Uterus (tissue), 4 donors: ENCODE measurements around the gene TMEM176B. TPM values are rescaled to one million over a fixed set of nuclear protein-coding genes. Genes with fewer than 3 reads are reported as not detected.

Experiments
- DNase-seq, 2 donors: peaks; one replicate each; pipeline ENCODE4 v3.0.0-alpha.2; 2019 to 2020
- H3K27ac ChIP-seq, 2 donors: fragments of 200-600 bp; sonication (generic); 1 replicate in 1 of 2; 2 replicates in 1 of 2; pipeline ENCODE4 v1.5.1; 2016 to 2018
- H3K27me3 ChIP-seq, 2 donors: fragments of 200-600 bp; sonication (generic); one replicate each; pipeline ENCODE4 v1.5.1; 2018 to 2019; ENCODE audit warnings: control low read depth in 1 of 2
- H3K36me3 ChIP-seq, 2 donors: fragments of 200-600 bp; sonication (generic); one replicate each; pipeline ENCODE4 v1.5.1; 2019; ENCODE audit warnings: control low read depth in 1 of 2
- H3K4me1 ChIP-seq, 2 donors: fragments of 200-600 bp; sonication (generic); one replicate each; pipeline ENCODE4 v1.5.1; 2018 to 2019; ENCODE audit warnings: control low read depth in 1 of 2
- H3K4me3 ChIP-seq, 2 donors: fragments of 200-600 bp; sonication (generic); 1 replicate in 1 of 2; 2 replicates in 1 of 2; pipeline ENCODE4 v1.5.1; 2018 to 2019; ENCODE audit warnings: mild to moderate bottlenecking in 1 of 2
- H3K9me3 ChIP-seq, 2 donors: fragments of 200-600 bp; sonication (generic); one replicate each; pipeline ENCODE4 v1.5.1; 2019; ENCODE audit warnings: control low read depth in 1 of 2
- CTCF ChIP-seq, 4 experiments: fragments of 200-600 bp in 2 of 4; fragments of 450-650 bp in 2 of 4; sonication (generic) in 2 of 4; IDR thresholded peaks; one replicate each; pipeline ENCODE4 v1.5.1; 2016 to 2019; ENCODE audit warnings: antibody characterized with exemption in 4 of 4, mild to moderate bottlenecking in 2 of 4, moderate library complexity in 1 of 4
- POLR2A ChIP-seq, 2 donors: fragments of 450-650 bp; IDR thresholded peaks; one replicate each; pipeline ENCODE4 v1.6.1; 2016; ENCODE audit warnings: antibody characterized with exemption in 2 of 2, mild to moderate bottlenecking in 1 of 2, moderate library complexity in 1 of 2
- intact Hi-C: fragments of 100-400 bp; cut with DNase I; formaldehyde crosslinking; loops from one replicate; pipeline ENCODE4 v1.15.1; 2023; ENCODE audit warnings: low total_unique reads
- total RNA-seq, 4 donors: library from RNA; depleted of rRNA in 3 of 4; stranded (reverse); fragments of >200 nt in 3 of 4; gene quantifications; one replicate each; pipeline versions ENCODE4 v1.1.0 to v1.2.4, GENCODE V29; 2014 to 2023
- donor health status: DM: yes; HTN: yes; CAD: no.

TMEM176B gene
- total RNA-seq, 4 donors from 2014 or later = 10.2 to 34.1 (median 29.4) TPM

GRCh38 chr7:150846291-150847115 lies 46.3 kb upstream of the TMEM176B start:
- no peak for TF ChIP-seq POLR2A (IDR thresholded peaks at IDR 0.05)
- H3K27ac ChIP-seq = no peak overlapping the region
- H3K4me1 ChIP-seq = no peaks in the 10 kb centered on the region
- intact Hi-C loops = no loop called here
- H3K27me3 ChIP-seq = no peaks in the 10 kb centered on the region
- H3K4me3 ChIP-seq = no peak overlapping the region
- no peak for DNase-seq
- H3K36me3 ChIP-seq = no peaks in the 10 kb centered on the region
- H3K9me3 ChIP-seq = no peaks in the 10 kb centered on the region

GRCh38 chr7:150845421-150845861 lies 45.3 kb upstream of the TMEM176B start:
- no peaks in the 10 kb centered on the region for H3K4me1 ChIP-seq
- no peaks in the 10 kb centered on the region for H3K9me3 ChIP-seq
- no peak overlapping the region for H3K27ac ChIP-seq
- intact Hi-C loops = no loop called here
- no peaks in the 10 kb centered on the region for H3K36me3 ChIP-seq
- H3K27me3 ChIP-seq = no peaks in the 10 kb centered on the region
- no peak for DNase-seq
- no peak overlapping the region for H3K4me3 ChIP-seq
- no peak for TF ChIP-seq CTCF (IDR thresholded peaks at IDR 0.05)
- TF ChIP-seq POLR2A (IDR thresholded peaks at IDR 0.05) = no peak

GRCh38 chr7:150842716-150843115 lies 42.6 kb upstream of the TMEM176B start:
- no peak overlapping the region for H3K4me3 ChIP-seq
- no peak overlapping the region for H3K27ac ChIP-seq
- no peaks in the 10 kb centered on the region for H3K36me3 ChIP-seq
- no peak for DNase-seq
- TF ChIP-seq POLR2A (IDR thresholded peaks at IDR 0.05) (no peak), CTCF (IDR thresholded peaks at IDR 0.05) (no peak)
- intact Hi-C loops = no loop called here
- H3K27me3 ChIP-seq = no peaks in the 10 kb centered on the region
- H3K4me1 ChIP-seq = no peaks in the 10 kb centered on the region
- no peaks in the 10 kb centered on the region for H3K9me3 ChIP-seq

GRCh38 chr7:150842018-150842417 lies 41.9 kb upstream of the TMEM176B start:
- no peaks in the 10 kb centered on the region for H3K36me3 ChIP-seq
- no peaks in the 10 kb centered on the region for H3K4me1 ChIP-seq
- H3K27me3 ChIP-seq = no peaks in the 10 kb centered on the region
- no peaks in the 10 kb centered on the region for H3K9me3 ChIP-seq
- H3K4me3 ChIP-seq = no peak overlapping the region
- no peak overlapping the region for H3K27ac ChIP-seq
- DNase-seq = no peak
- intact Hi-C loops = no loop called here
- TF ChIP-seq CTCF (IDR thresholded peaks at IDR 0.05) = no peak

- no peaks in the 10 kb centered on the region for H3K27me3 ChIP-seq
- H3K4me3 ChIP-seq = no peak overlapping the region
- H3K36me3 ChIP-seq = no peaks in the 10 kb centered on the region
- DNase-seq = no peak
- no peak overlapping the region for H3K27ac ChIP-seq
- no peaks in the 10 kb centered on the region for H3K4me1 ChIP-seq
- TF ChIP-seq POLR2A (IDR thresholded peaks at IDR 0.05) (no peak), CTCF (IDR thresholded peaks at IDR 0.05) (no peak)
- H3K9me3 ChIP-seq = no peaks in the 10 kb centered on the region
- intact Hi-C loops = no loop called here
Observed at GRCh38 chr7:150838965-150839650, 38.9 kb upstream of the TMEM176B start.
